ENCODE data around the gene UBE2E2.

UBE2E2 gene

GRCh38 chr3:23199649-23200048, 3.5 kb upstream of the UBE2E2 start:
- no peak for TF ChIP-seq MAX (IDR thresholded peaks at IDR 0.05; ENCODE audit: low read depth, low read length)
- no peak for TF ChIP-seq POLR2A (IDR thresholded peaks at IDR 0.05; ENCODE audit: extremely low read depth, insufficient read length)
- no peak for TF ChIP-seq MYC (IDR thresholded peaks at IDR 0.05; ENCODE audit: low read depth, low read length)
- TF ChIP-seq CTCF (IDR thresholded peaks at IDR 0.05; ENCODE audit: low read depth, low read length), result no peak
- no peak overlapping the region for H3K4me3 ChIP-seq (ENCODE audit: low read depth, low read length)
- no peak for DNase-seq (ENCODE audit: low read depth)

GRCh38 chr3:23201154-23201838, 1.8 kb upstream of the UBE2E2 start:
- H3K4me3 ChIP-seq (ENCODE audit: low read depth, low read length), result no peak overlapping the region
- DNase-seq (ENCODE audit: low read depth), result no peak
- no peak for TF ChIP-seq POLR2A (IDR thresholded peaks at IDR 0.05; ENCODE audit: extremely low read depth, insufficient read length)
- no peak for TF ChIP-seq MYC (IDR thresholded peaks at IDR 0.05; ENCODE audit: low read depth, low read length)
- no peak for TF ChIP-seq CTCF (IDR thresholded peaks at IDR 0.05; ENCODE audit: low read depth, low read length)
- no peak for TF ChIP-seq MAX (IDR thresholded peaks at IDR 0.05; ENCODE audit: low read depth, low read length)

GRCh38 chr3:23202203-23202920, 765 bp upstream of the UBE2E2 start:
- TF ChIP-seq MAX (IDR thresholded peaks at IDR 0.05; ENCODE audit: low read depth, low read length) (no peak), CTCF (IDR thresholded peaks at IDR 0.05; ENCODE audit: low read depth, low read length) (no peak), MYC (IDR thresholded peaks at IDR 0.05; ENCODE audit: low read depth, low read length) (no peak), POLR2A (IDR thresholded peaks at IDR 0.05; ENCODE audit: extremely low read depth, insufficient read length) (no peak)
- peak overlapping the region; percentile 53 for H3K4me3 ChIP-seq (ENCODE audit: low read depth, low read length)
- DNase-seq (ENCODE audit: low read depth), result peak; percentile 39

- peak; percentile 42 for DNase-seq (ENCODE audit: low read depth)
- peak overlapping the region; percentile 76 for H3K4me3 ChIP-seq (ENCODE audit: low read depth, low read length)
- TF ChIP-seq MAX (IDR thresholded peaks at IDR 0.05; ENCODE audit: low read depth, low read length) (peak; percentile 23; the same call in 1 of the 2 replicates), POLR2A (IDR thresholded peaks at IDR 0.05; ENCODE audit: extremely low read depth, insufficient read length) (no peak)
These were observed 692 bp downstream of the UBE2E2 start for GRCh38 chr3:23203708-23204330.

GRCh38 chr3:23206366-23206765, 3.2 kb downstream of the UBE2E2 start:
- no peak for TF ChIP-seq CTCF (IDR thresholded peaks at IDR 0.05; ENCODE audit: low read depth, low read length)
- TF ChIP-seq MYC (IDR thresholded peaks at IDR 0.05; ENCODE audit: low read depth, low read length), result no peak
- TF ChIP-seq MAX (IDR thresholded peaks at IDR 0.05; ENCODE audit: low read depth, low read length), result no peak
- DNase-seq (ENCODE audit: low read depth), result no peak
- H3K4me3 ChIP-seq (ENCODE audit: low read depth, low read length), result no peak overlapping the region

GRCh38 chr3:23209103-23209502, 6.0 kb downstream of the UBE2E2 start:
- TF ChIP-seq MYC (IDR thresholded peaks at IDR 0.05; ENCODE audit: low read depth, low read length) (no peak), CTCF (IDR thresholded peaks at IDR 0.05; ENCODE audit: low read depth, low read length) (no peak), POLR2A (IDR thresholded peaks at IDR 0.05; ENCODE audit: extremely low read depth, insufficient read length) (no peak), MAX (IDR thresholded peaks at IDR 0.05; ENCODE audit: low read depth, low read length) (no peak)
- DNase-seq (ENCODE audit: low read depth), result no peak
- H3K4me3 ChIP-seq (ENCODE audit: low read depth, low read length), result no peak overlapping the region
